Neural progenitor cell (in vitro differentiated cells): ENCODE data around the gene ZNF280A. TPM values are rescaled to one million over a fixed set of nuclear protein-coding genes. Genes with fewer than 3 reads are reported as not detected.
"Not testable (repeated sequence)": the region's sequence is repeated elsewhere in the genome, so short reads cannot be mapped to it uniquely, and the experiment has no call there.

Experiments used
- DNase-seq: peaks from one replicate; pipeline ENCODE4 v3.0.0-alpha.2; 2016; ENCODE audit warnings: low spot score
- H2AFZ ChIP-seq: fragments of 200-600 bp; sonication (generic); replicated peaks from 2 replicates; pipeline ENCODE4 v1.6.1; 2016; ENCODE audit warnings: antibody characterized with exemption
- H3F3A ChIP-seq: fragments of 200-600 bp; sonication (generic); 2 replicates; pipeline ENCODE4 v1.6.1; 2016; ENCODE audit warnings: antibody characterized with exemption, low read depth
- H3K27ac ChIP-seq: fragments of 200-600 bp; sonication (generic); 2 replicates; pipeline ENCODE4 v1.5.1; 2016; ENCODE audit warnings: mild to moderate bottlenecking
- H3K27me3 ChIP-seq: fragments of 200-600 bp; sonication (generic); 2 replicates; pipeline ENCODE4 v1.6.1; 2016; ENCODE audit warnings: mild to moderate bottlenecking, moderate library complexity
- H3K36me3 ChIP-seq: fragments of 200-600 bp; sonication (generic); 2 replicates; pipeline ENCODE4 v1.5.1; 2016
- H3K4me1 ChIP-seq: fragments of 200-600 bp; sonication (generic); 2 replicates; pipeline ENCODE4 v1.6.1; 2016; ENCODE audit warnings: mixed run types
- H3K4me2 ChIP-seq: fragments of 200-600 bp; sonication (generic); 2 replicates; pipeline ENCODE4 v1.6.1; 2016
- H3K4me3 ChIP-seq: fragments of 200-600 bp; sonication (generic); 2 replicates; pipeline ENCODE4 v1.5.1; 2016
- H3K79me2 ChIP-seq: fragments of 200-600 bp; sonication (generic); 2 replicates; pipeline ENCODE4 v1.6.1; 2016; ENCODE audit warnings: low read depth
- H3K9ac ChIP-seq: fragments of 200-600 bp; sonication (generic); 2 replicates; pipeline ENCODE4 v1.6.1; 2016
- H3K9me3 ChIP-seq: fragments of 200-600 bp; sonication (generic); 2 replicates; pipeline ENCODE4 v1.5.1; 2016; ENCODE audit warnings: low read depth
- H4K20me1 ChIP-seq: fragments of 200-600 bp; sonication (generic); 2 replicates; pipeline ENCODE4 v1.6.1; 2016; ENCODE audit warnings: low read depth
- H3K27ac Mint-ChIP-seq: 3 replicates; pipeline ENCODE4 v1.8.0; 2021; ENCODE audit warnings: mixed read lengths
- H3K27me3 Mint-ChIP-seq: 2 replicates; pipeline ENCODE4 v1.8.0; 2022; ENCODE audit warnings: low read depth, mild to moderate bottlenecking, inconsistent platforms, moderate library complexity, mixed read lengths; ENCODE audit not compliant: insufficient read depth
- H3K36me3 Mint-ChIP-seq: 3 replicates; pipeline ENCODE4 v1.8.0; 2021; ENCODE audit warnings: mixed read lengths
- H3K4me1 Mint-ChIP-seq: 3 replicates; pipeline ENCODE4 v1.8.0; 2021; ENCODE audit warnings: mixed read lengths
- H3K4me3 Mint-ChIP-seq: 3 replicates; pipeline ENCODE4 v1.8.0; 2021; ENCODE audit warnings: mild to moderate bottlenecking, moderate library complexity, mixed read lengths
- H3K9me3 Mint-ChIP-seq: 3 replicates; pipeline ENCODE4 v1.8.0; 2020; ENCODE audit warnings: mixed read lengths
- EZH2 ChIP-seq: fragments of 200-600 bp; sonication (generic); IDR thresholded peaks from 2 replicates; pipeline ENCODE4 v1.6.1; 2017; ENCODE audit warnings: antibody characterized with exemption, mild to moderate bottlenecking, moderate library complexity
- EZH2phosphoT487 ChIP-seq: fragments of 200-600 bp; sonication (generic); IDR thresholded peaks from 2 replicates; pipeline ENCODE4 v1.6.1; 2017; ENCODE audit warnings: antibody characterized with exemption
- total RNA-seq: library from RNA; depleted of rRNA; stranded (reverse); fragments of >200 nt; gene quantifications from 2 replicates; pipeline ENCODE4 v1.2.3, GENCODE V29; 2015; ENCODE audit warnings: low replicate concordance
- TF ChIP-seq, protein P1 (sequence below): fragments of 200-600 bp; sonication (generic); IDR thresholded peaks from 2 replicates; pipeline ENCODE4 v1.5.1; 2017; ENCODE audit warnings: antibody characterized with exemption, mild to moderate bottlenecking

ZNF280A gene
- total RNA-seq, 1 donor from 2014 or later, result 3.7 TPM

- H3K36me3 Mint-ChIP-seq, result no peaks in the 10 kb centered on the region
- H3K27ac ChIP-seq, result no peak overlapping the region
- H3K9me3 Mint-ChIP-seq, result no peaks in the 10 kb centered on the region
- TF ChIP-seq EZH2phosphoT487 (no peak), EZH2 (no peak)
- TF ChIP-seq, protein P1, sequence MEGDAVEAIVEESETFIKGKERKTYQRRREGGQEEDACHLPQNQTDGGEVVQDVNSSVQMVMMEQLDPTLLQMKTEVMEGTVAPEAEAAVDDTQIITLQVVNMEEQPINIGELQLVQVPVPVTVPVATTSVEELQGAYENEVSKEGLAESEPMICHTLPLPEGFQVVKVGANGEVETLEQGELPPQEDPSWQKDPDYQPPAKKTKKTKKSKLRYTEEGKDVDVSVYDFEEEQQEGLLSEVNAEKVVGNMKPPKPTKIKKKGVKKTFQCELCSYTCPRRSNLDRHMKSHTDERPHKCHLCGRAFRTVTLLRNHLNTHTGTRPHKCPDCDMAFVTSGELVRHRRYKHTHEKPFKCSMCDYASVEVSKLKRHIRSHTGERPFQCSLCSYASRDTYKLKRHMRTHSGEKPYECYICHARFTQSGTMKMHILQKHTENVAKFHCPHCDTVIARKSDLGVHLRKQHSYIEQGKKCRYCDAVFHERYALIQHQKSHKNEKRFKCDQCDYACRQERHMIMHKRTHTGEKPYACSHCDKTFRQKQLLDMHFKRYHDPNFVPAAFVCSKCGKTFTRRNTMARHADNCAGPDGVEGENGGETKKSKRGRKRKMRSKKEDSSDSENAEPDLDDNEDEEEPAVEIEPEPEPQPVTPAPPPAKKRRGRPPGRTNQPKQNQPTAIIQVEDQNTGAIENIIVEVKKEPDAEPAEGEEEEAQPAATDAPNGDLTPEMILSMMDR, result no peak
- H3K27ac Mint-ChIP-seq, result peak overlapping the region; percentile 3
- H3K4me1 ChIP-seq, result peaks cover 21% of the 10 kb centered on the region
- H2AFZ ChIP-seq, result no peak overlapping the region
- peak overlapping the region; percentile 39 for H3K4me3 Mint-ChIP-seq
- no peak overlapping the region for H3K9ac ChIP-seq
- peaks cover 46% of the 10 kb centered on the region for H3K27me3 ChIP-seq
- H3K4me3 ChIP-seq, result peak overlapping the region; percentile 34
- H3K9me3 ChIP-seq, result no peaks in the 10 kb centered on the region
- no peaks in the 10 kb centered on the region for H3K36me3 ChIP-seq
- H3K4me2 ChIP-seq, result peak overlapping the region; percentile 71
- H3K79me2 ChIP-seq, result no peaks in the 10 kb centered on the region
- peaks cover 16% of the 10 kb centered on the region for H3F3A ChIP-seq
- DNase-seq, result peak; percentile 79
- H3K27me3 Mint-ChIP-seq, result peaks cover 2% of the 10 kb centered on the region
- peaks cover 20% of the 10 kb centered on the region for H3K4me1 Mint-ChIP-seq
- no peaks in the 10 kb centered on the region for H4K20me1 ChIP-seq
These were observed 479 bp downstream of the ZNF280A start for GRCh38 chr22:22519591-22519990.

DNA sequence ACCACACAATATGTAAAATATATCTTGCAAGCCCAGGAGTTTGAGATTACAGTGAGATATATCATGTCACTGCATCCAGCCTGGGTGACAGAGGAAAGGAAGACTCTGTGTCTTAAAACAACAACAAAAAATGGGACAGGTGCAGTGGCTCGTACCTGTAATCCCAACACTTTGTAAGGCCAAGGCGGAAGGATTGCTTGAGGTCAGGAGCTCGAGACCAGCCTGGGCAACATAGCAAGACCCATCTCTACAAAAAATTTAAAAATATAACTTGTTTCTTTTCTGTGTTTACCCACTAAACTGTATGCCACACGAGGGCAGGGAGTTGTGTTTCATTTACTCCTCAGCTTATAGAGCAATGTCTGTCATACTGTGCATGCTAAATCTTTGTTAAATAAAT lies 3.1 kb downstream of the ZNF280A start:
- Histone ChIP-seq H4K20me1 (no peaks in the 10 kb centered on the region), H3K4me2 (no peak overlapping the region), H3K36me3 (no peaks in the 10 kb centered on the region), H3F3A (peaks cover 16% of the 10 kb centered on the region), H3K4me1 (peaks cover 21% of the 10 kb centered on the region), H3K4me3 (no peak overlapping the region), H3K79me2 (no peaks in the 10 kb centered on the region), H3K27me3 (peaks cover 55% of the 10 kb centered on the region), H3K27ac (no peak overlapping the region), H3K9me3 (no peaks in the 10 kb centered on the region), H2AFZ (no peak overlapping the region), H3K9ac (no peak overlapping the region)
- Mint-ChIP-seq H3K27ac (no peak overlapping the region), H3K36me3 (no peaks in the 10 kb centered on the region), H3K9me3 (no peaks in the 10 kb centered on the region), H3K27me3 (peaks cover 7% of the 10 kb centered on the region), H3K4me1 (peaks cover 20% of the 10 kb centered on the region), H3K4me3 (no peak overlapping the region)
- DNase-seq, result no peak
- TF ChIP-seq EZH2phosphoT487 (no peak), EZH2 (no peak)
- TF ChIP-seq, protein P1, result no peak

DNA sequence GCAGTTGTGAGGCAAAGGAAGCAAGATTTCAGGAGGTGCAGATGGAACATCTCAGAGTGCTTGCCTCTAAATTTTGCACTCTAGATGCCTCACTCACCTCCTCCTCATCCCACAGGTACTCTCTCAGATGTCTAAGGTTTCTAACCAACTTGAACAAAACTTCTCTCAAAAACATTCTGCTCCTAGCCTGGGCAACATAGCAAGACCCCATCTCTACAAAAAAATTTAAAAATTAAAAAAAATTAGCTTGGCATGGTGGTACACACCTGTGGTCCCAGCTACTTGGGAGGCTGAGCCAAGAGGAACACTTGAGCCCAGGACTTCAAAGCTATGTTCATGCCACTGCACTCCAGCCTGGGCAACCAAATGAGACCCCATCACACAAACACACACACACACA lies 4.2 kb downstream of the ZNF280A start:
- H3K9me3 Mint-ChIP-seq, result peaks cover 3% of the 10 kb centered on the region
- no peak overlapping the region for H3K27ac Mint-ChIP-seq
- Histone ChIP-seq H4K20me1 (no peaks in the 10 kb centered on the region), H3K27me3 (peaks cover 66% of the 10 kb centered on the region), H3K4me3 (no peak overlapping the region), H2AFZ (no peak overlapping the region), H3K79me2 (no peaks in the 10 kb centered on the region), H3K4me1 (peaks cover 17% of the 10 kb centered on the region), H3K27ac (no peak overlapping the region), H3K9ac (no peak overlapping the region), H3K9me3 (no peaks in the 10 kb centered on the region), H3K36me3 (no peaks in the 10 kb centered on the region), H3F3A (peaks cover 15% of the 10 kb centered on the region), H3K4me2 (no peak overlapping the region)
- peaks cover 8% of the 10 kb centered on the region for H3K27me3 Mint-ChIP-seq
- no peak for TF ChIP-seq EZH2phosphoT487
- TF ChIP-seq EZH2, result no peak
- TF ChIP-seq, protein P1, result no peak
- no peak overlapping the region for H3K4me3 Mint-ChIP-seq
- H3K36me3 Mint-ChIP-seq, result no peaks in the 10 kb centered on the region
- no peak for DNase-seq
- H3K4me1 Mint-ChIP-seq, result peaks cover 18% of the 10 kb centered on the region

DNA sequence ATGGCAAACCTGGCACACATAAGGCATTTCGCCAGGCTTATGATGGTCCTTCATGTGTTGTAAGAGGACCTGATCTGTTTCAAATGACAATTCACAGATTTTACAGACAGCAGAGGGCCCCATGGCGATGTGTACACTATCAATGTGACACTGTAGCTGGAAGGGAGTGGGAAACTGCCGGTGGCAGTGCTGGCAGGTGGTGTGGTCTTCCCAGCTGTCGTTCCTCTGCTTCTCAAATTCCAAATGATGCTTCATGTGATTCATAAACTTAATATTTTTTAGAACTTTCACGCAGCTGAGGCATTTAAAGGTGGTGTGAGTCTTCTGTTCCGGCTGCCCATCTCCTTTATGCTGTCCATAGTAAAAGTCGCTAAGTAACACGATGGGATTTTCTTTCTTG lies 5.6 kb downstream of the ZNF280A start:
- not testable (repeated sequence) for H3K27ac Mint-ChIP-seq, H3K27me3 Mint-ChIP-seq, H3K27ac ChIP-seq, H3K4me1 Mint-ChIP-seq, DNase-seq, H2AFZ ChIP-seq, H3K4me2 ChIP-seq, H3F3A ChIP-seq, H3K36me3 ChIP-seq, H3K4me1 ChIP-seq, H3K9ac ChIP-seq, H3K4me3 ChIP-seq, H3K79me2 ChIP-seq, H3K9me3 ChIP-seq, H3K4me3 Mint-ChIP-seq, H3K9me3 Mint-ChIP-seq, H3K36me3 Mint-ChIP-seq, H4K20me1 ChIP-seq
- peaks cover 72% of the 10 kb centered on the region for H3K27me3 ChIP-seq
